A673 (cell line): ENCODE data around the gene TSPAN15. TPM values are rescaled to one million over a fixed set of nuclear protein-coding genes. Genes with fewer than 3 reads are reported as not detected.

ENCODE experiments used
- BruUV-seq: library from RNA; stranded (reverse); fragments of 400-500 nt; replicated peaks from 2 replicates; lab custom pipeline; 2021; lab: Mats Ljungman, UMichigan
- CTCF ChIA-PET: fragments of 300-600 bp; sonication (Branson Sonifier 250); formaldehyde crosslinking; loops from one replicate; lab custom pipeline; 2022; ENCODE audit warnings: antibody characterized with exemption; lab: Charles Lee
- POLR2A ChIA-PET: fragments of 300-600 bp; sonication (Branson Sonifier 250); formaldehyde crosslinking; loops from one replicate; lab custom pipeline; 2022; ENCODE audit warnings: antibody characterized with exemption; ENCODE audit not compliant: low non-redundant PET; lab: Charles Lee
- DNase-seq: peaks from one replicate; pipeline ENCODE4 v3.0.0-alpha.2; 2015; ENCODE audit warnings: low spot score
- H3K27ac ChIP-seq: fragments of 200-600 bp; sonication (generic); 2 replicates; pipeline ENCODE4 v1.5.1; 2016; ENCODE audit warnings: mixed run types, low read depth, mild to moderate bottlenecking, mixed read lengths, antibody characterized with exemption, low read length; ENCODE audit not compliant: poor library complexity, severe bottlenecking
- H3K27me3 ChIP-seq: fragments of 200-600 bp; sonication (generic); replicated peaks from 2 replicates; pipeline ENCODE4 v1.6.1; 2017; ENCODE audit warnings: mixed run types, low read depth, mild to moderate bottlenecking, mixed read lengths, antibody characterized with exemption, low read length; ENCODE audit not compliant: insufficient read depth, poor library complexity
- H3K36me3 ChIP-seq: fragments of 200-600 bp; sonication (generic); 2 replicates; pipeline ENCODE4 v1.6.1; 2016; ENCODE audit warnings: mixed run types, mild to moderate bottlenecking, mixed read lengths, antibody characterized with exemption, low read length; ENCODE audit not compliant: insufficient read depth, poor library complexity, severe bottlenecking
- H3K4me1 ChIP-seq: fragments of 200-600 bp; sonication (generic); 2 replicates; pipeline ENCODE4 v1.6.1; 2017; ENCODE audit warnings: mixed run types, mild to moderate bottlenecking, mixed read lengths, antibody characterized with exemption, low read length; ENCODE audit not compliant: insufficient read depth, poor library complexity, severe bottlenecking
- H3K4me3 ChIP-seq: fragments of 200-600 bp; sonication (generic); 2 replicates; pipeline ENCODE4 v1.5.1; 2016; ENCODE audit warnings: low read depth, mixed run types, mild to moderate bottlenecking, mixed read lengths, low read length; ENCODE audit not compliant: poor library complexity, severe bottlenecking
- H3K9me3 ChIP-seq: fragments of 200-600 bp; sonication (generic); 2 replicates; pipeline ENCODE4 v1.6.1; 2016; ENCODE audit warnings: mixed run types, low read depth, mild to moderate bottlenecking, mixed read lengths, antibody characterized with exemption, low read length; ENCODE audit not compliant: poor library complexity, severe bottlenecking
- CTCF ChIP-seq: fragments of 300-800, 200-600 bp; sonication (generic); conservative IDR thresholded peaks from 2 replicates; pipeline ENCODE4 v1.5.1; 2017; ENCODE audit warnings: low read depth, mild to moderate bottlenecking, antibody characterized with exemption, low read length, moderate library complexity, mixed read lengths
- EZH2 ChIP-seq: fragments of 200-600 bp; sonication (generic); IDR thresholded peaks from 2 replicates; pipeline ENCODE4 v1.6.1; 2017; ENCODE audit warnings: borderline replicate concordance, low read depth, mild to moderate bottlenecking, mixed read lengths, antibody characterized with exemption, low read length; ENCODE audit not compliant: poor library complexity, severe bottlenecking
- intact Hi-C: fragments of 100-400 bp; cut with micrococcal nuclease; formaldehyde crosslinking; loops from one replicate; pipeline ENCODE4 v1.10.0; 2022; ENCODE audit not compliant: unreplicated experiment
- total RNA-seq: library from RNA; stranded (reverse); gene quantifications from 2 replicates; pipeline ENCODE4 v1.2.3, GENCODE V29; 2021

TSPAN15 gene
- total RNA-seq, 1 experiment from 2014 or later, result 2.1 TPM

- Histone ChIP-seq H3K4me3 (no peak overlapping the region), H3K4me1 (no peaks in the 10 kb centered on the region), H3K36me3 (no peaks in the 10 kb centered on the region), H3K9me3 (peaks cover 19% of the 10 kb centered on the region), H3K27me3 (peaks cover 28% of the 10 kb centered on the region), H3K27ac (no peak overlapping the region)
- BruUV-seq, result no TSS peak
- no peak for TF ChIP-seq EZH2
- TF ChIP-seq CTCF, result no peak
- ChIA-PET POLR2A (no interaction called here), CTCF (no interaction called here)
- DNase-seq, result no peak
- intact Hi-C loops, result no loop called here
Measured at GRCh38 chr10:69552268-69552667, 101.0 kb downstream of the TSPAN15 start.

- POLR2A ChIA-PET, result no interaction called here
- intact Hi-C loops, result no loop called here
- Histone ChIP-seq H3K36me3 (no peaks in the 10 kb centered on the region), H3K4me1 (no peaks in the 10 kb centered on the region), H3K9me3 (peaks cover 19% of the 10 kb centered on the region), H3K27me3 (peaks cover 33% of the 10 kb centered on the region), H3K4me3 (no peak overlapping the region), H3K27ac (no peak overlapping the region)
- no TSS peak for BruUV-seq
- TF ChIP-seq CTCF (no peak), EZH2 (no peak)
- CTCF ChIA-PET, result no interaction called here
- no peak for DNase-seq
Measured at GRCh38 chr10:69553328-69553727, 102.1 kb downstream of the TSPAN15 start.

GRCh38 chr10:69554611-69555010, 103.3 kb downstream of the TSPAN15 start:
- no peaks in the 10 kb centered on the region for H3K4me1 ChIP-seq
- peaks cover 33% of the 10 kb centered on the region for H3K27me3 ChIP-seq
- no peak overlapping the region for H3K4me3 ChIP-seq
- no peaks in the 10 kb centered on the region for H3K36me3 ChIP-seq
- no peak for DNase-seq
- no peak overlapping the region for H3K27ac ChIP-seq
- TF ChIP-seq CTCF (no peak), EZH2 (no peak)
- ChIA-PET POLR2A (no interaction called here), CTCF (no interaction called here)
- peaks cover 14% of the 10 kb centered on the region for H3K9me3 ChIP-seq
- intact Hi-C loops, result no loop called here
- BruUV-seq, result no TSS peak

Other genes with a start within 250 kb of the TSPAN15 start
- 0.52 and 0.79 TPM in 2 replicates for gene HKDC1, start 231.1 kb upstream of the TSPAN15 start, total RNA-seq
- 106 and 107 TPM in 2 replicates for gene HK1, start 173.0 kb upstream of the TSPAN15 start, total RNA-seq
- gene TACR2, start 34.5 kb upstream of the TSPAN15 start, total RNA-seq, result 0.17 and 0.21 TPM in 2 replicates
- gene NEUROG3, start 122.0 kb downstream of the TSPAN15 start, total RNA-seq, result not detected in 2 replicates
- 4.2 and 5.2 TPM in 2 replicates for gene FAM241B, start 178.8 kb downstream of the TSPAN15 start, total RNA-seq